HCT116 (cell line): ENCODE results near the gene MED6. TPM values are rescaled to one million over a fixed set of nuclear protein-coding genes. Genes with fewer than 3 reads are reported as not detected.

Experiments used
- ATAC-seq: fragments of 200-7000 bp; cut with Tn5 transposase; 2 replicates; pipeline ENCODE4 v1.9.1; 2020; ENCODE audit warnings: mild to moderate bottlenecking, moderate library complexity
- BruUV-seq: library from RNA; stranded (reverse); fragments of 400-500 nt; replicated peaks from 2 replicates; lab custom pipeline; 2021; lab: Mats Ljungman, UMichigan
- CTCF ChIA-PET: fragments of 300-600 bp; sonication (Branson Sonifier 250); formaldehyde crosslinking; loops from one replicate; lab custom pipeline; 2021; ENCODE audit warnings: antibody characterized with exemption; lab: Charles Lee
- POLR2A ChIA-PET: fragments of 300-600, 350-600 bp; sonication (Branson Sonifier 250); formaldehyde crosslinking; loops from one replicate; lab custom pipeline; 2021; ENCODE audit warnings: antibody characterized with exemption; lab: Charles Lee
- RAD21 ChIA-PET, 2 experiments: fragments of 300-600 bp; sonication (Branson Sonifier 250); formaldehyde crosslinking; loops; one replicate each; lab custom pipeline; 2023; ENCODE audit warnings: low total read pairs in 2 of 2; ENCODE audit not compliant: uncharacterized antibody in 2 of 2, unreplicated experiment in 2 of 2, low non-redundant PET in 1 of 2; lab: Charles Lee
- DNase-seq: peaks from one replicate; pipeline ENCODE4 v3.0.0-alpha.2; 2010; ENCODE audit warnings: low read depth, low spot score
- H2AFZ ChIP-seq: fragments of 200-600 bp; shearing (Covaris generic), sonication (generic); 2 replicates; pipeline ENCODE4 v1.6.1; 2017; ENCODE audit warnings: low read depth, mixed run types, mixed read lengths, antibody characterized with exemption, low read length; ENCODE audit not compliant: poor library complexity, severe bottlenecking
- H3K27ac ChIP-seq: 2 replicates; pipeline ENCODE4 v1.5.1; 2012; ENCODE audit warnings: low read depth, low read length
- H3K27me3 ChIP-seq: fragments of 200-600 bp; sonication (generic); 2 replicates; pipeline ENCODE4 v1.6.1; 2016; ENCODE audit warnings: mixed run types, low read length, mixed read lengths; ENCODE audit not compliant: insufficient read depth
- H3K36me3 ChIP-seq, 2 experiments: fragments of 200-500 bp in 1 of 2; fragments of 200-600 bp in 1 of 2; sonication (Bioruptor generic) in 1 of 2; sonication (generic) in 1 of 2; 2 replicates each; pipeline versions ENCODE4 v1.5.1 to v1.6.1; 2014 to 2016; ENCODE audit warnings: low read length in 2 of 2, inconsistent platforms in 1 of 2, mixed read lengths in 1 of 2, mixed run types in 1 of 2; ENCODE audit not compliant: insufficient read depth in 2 of 2, control insufficient read depth in 1 of 2
- H3K4me1 ChIP-seq, 2 experiments: fragments of 200-600 bp in 1 of 2; sonication (generic) in 1 of 2; 2 replicates each; pipeline versions ENCODE4 v1.5.1 to v1.6.1; 2012 to 2017; ENCODE audit warnings: low read length in 2 of 2, inconsistent platforms in 1 of 2, mild to moderate bottlenecking in 1 of 2, mixed read lengths in 1 of 2, mixed run types in 1 of 2, moderate library complexity in 1 of 2; ENCODE audit not compliant: insufficient read depth in 2 of 2, control insufficient read depth in 1 of 2
- H3K4me2 ChIP-seq: fragments of 200-600 bp; sonication (generic); 2 replicates; pipeline ENCODE4 v1.6.1; 2017; ENCODE audit warnings: mixed run types, low read length, mixed read lengths
- H3K4me3 ChIP-seq, 2 experiments: fragments of 200-600 bp in 1 of 2; sonication (generic) in 1 of 2; replicated peaks in 1 of 2; 2 replicates each; pipeline ENCODE4 v1.5.1; 2011 to 2016; ENCODE audit warnings: low read length in 2 of 2, control low read depth in 1 of 2, low read depth in 1 of 2, mild to moderate bottlenecking in 1 of 2, mixed read lengths in 1 of 2, mixed run types in 1 of 2
- H3K79me2 ChIP-seq: fragments of 200-600 bp; sonication (generic); 2 replicates; pipeline ENCODE4 v1.6.1; 2017; ENCODE audit warnings: mild to moderate bottlenecking, mixed run types, low read length, moderate library complexity, mixed read lengths; ENCODE audit not compliant: insufficient read depth
- H3K9ac ChIP-seq: fragments of 200-600 bp; sonication (generic); 2 replicates; pipeline ENCODE4 v1.6.1; 2016; ENCODE audit warnings: low read length, mixed read lengths
- H3K9me2 ChIP-seq: fragments of 200-600 bp; sonication (generic), shearing (Covaris generic); 2 replicates; pipeline ENCODE4 v1.6.1; 2017; ENCODE audit warnings: mixed run types, mild to moderate bottlenecking, moderate library complexity; ENCODE audit not compliant: insufficient read depth
- H3K9me3 ChIP-seq, 2 experiments: fragments of 200-500 bp in 1 of 2; fragments of 200-600 bp in 1 of 2; sonication (Bioruptor generic) in 1 of 2; sonication (generic) in 1 of 2; 2 replicates each; pipeline ENCODE4 v1.6.1; 2014 to 2017; ENCODE audit warnings: low read length in 2 of 2, mixed read lengths in 2 of 2, inconsistent platforms in 1 of 2, low read depth in 1 of 2, mild to moderate bottlenecking in 1 of 2, mixed run types in 1 of 2, moderate library complexity in 1 of 2; ENCODE audit not compliant: control insufficient read depth in 1 of 2, insufficient read depth in 1 of 2
- H4K20me1 ChIP-seq: fragments of 200-600 bp; sonication (generic), shearing (Covaris generic); 2 replicates; pipeline ENCODE4 v1.6.1; 2017; ENCODE audit warnings: mixed run types, mild to moderate bottlenecking, moderate library complexity; ENCODE audit not compliant: insufficient read depth
- EGR1 ChIP-seq: IDR thresholded peaks from 2 replicates; pipeline ENCODE4 v1.6.1; 2012; ENCODE audit warnings: low read depth
- ELF1 ChIP-seq: IDR thresholded peaks from 2 replicates; pipeline ENCODE4 v1.6.1; 2012; ENCODE audit warnings: low read depth, borderline replicate concordance
- EZH2phosphoT487 ChIP-seq: fragments of 200-600 bp; IDR thresholded peaks from 2 replicates; pipeline ENCODE4 v1.6.1; 2018; ENCODE audit warnings: antibody characterized with exemption, borderline replicate concordance
- POLR2A ChIP-seq: IDR thresholded peaks from 2 replicates; pipeline ENCODE4 v1.7.0; 2011; ENCODE audit warnings: borderline replicate concordance; ENCODE audit not compliant: insufficient read depth, insufficient read length; ENCODE audit errors: extremely low read depth
- REST ChIP-seq: IDR thresholded peaks from 2 replicates; pipeline ENCODE4 v1.6.1; 2012; ENCODE audit warnings: low read depth
- SP1 ChIP-seq: IDR thresholded peaks from 2 replicates; pipeline ENCODE4 v1.6.1; 2012; ENCODE audit warnings: low read depth
- intact Hi-C: fragments of 100-400 bp; cut with micrococcal nuclease; formaldehyde crosslinking; loops from 2 replicates; pipeline ENCODE4 v1.10.0; 2022
- total RNA-seq: library from RNA; stranded (reverse); gene quantifications from one replicate; pipeline ENCODE4 v1.2.1, GENCODE V29; 2021; ENCODE audit not compliant: unreplicated experiment

The MED6 gene
- total RNA-seq, 1 experiment from 2014 or later, result 39.6 TPM

GRCh38 chr14:70595443-70596185 lies 4.8 kb downstream of the MED6 start:
- H3K9me3 ChIP-seq, result no peaks in the 10 kb centered on the region
- intact Hi-C loops, result no loop called here
- peaks cover 6 to 10% of the 10 kb centered on the region in 2 experiments; a peak in 3 of 4 replicates for H3K4me1 ChIP-seq
- DNase-seq, result no peak
- TF ChIP-seq REST (no peak), EGR1 (no peak), SP1 (no peak), POLR2A (no peak), ELF1 (no peak), EZH2phosphoT487 (no peak)
- RAD21 ChIA-PET, result no interaction called here
- CTCF ChIA-PET, result no interaction called here
- no peak overlapping the region for H3K27ac ChIP-seq
- H3K27me3 ChIP-seq, result no peaks in the 10 kb centered on the region
- no peaks in the 10 kb centered on the region for H3K9me2 ChIP-seq
- ATAC-seq, result no peak
- BruUV-seq, result no TSS peak
- peaks cover 32 to 48% of the 10 kb centered on the region in 2 experiments for H3K36me3 ChIP-seq
- H3K9ac ChIP-seq, result no peak overlapping the region
- H2AFZ ChIP-seq, result no peak overlapping the region
- H3K4me3 ChIP-seq, result no peak overlapping the region
- peaks cover 3% of the 10 kb centered on the region for H4K20me1 ChIP-seq
- peaks cover 95% of the 10 kb centered on the region for H3K79me2 ChIP-seq
- H3K4me2 ChIP-seq, result no peak overlapping the region
- POLR2A ChIA-PET, result no interaction called here
